Testis (tissue), 3 donors: ENCODE results near the gene NTM. TPM values are rescaled to one million over a fixed set of nuclear protein-coding genes. Genes with fewer than 3 reads are reported as not detected.

Experiments
- DNase-seq: peaks from one replicate; pipeline ENCODE4 v3.0.0-alpha.2; 2019
- H3K27ac ChIP-seq, 2 donors: fragments of 200-600 bp; sonication (generic); one replicate each; pipeline ENCODE4 v1.5.1; 2019
- H3K27me3 ChIP-seq: fragments of 200-600 bp; sonication (generic); one replicate; pipeline ENCODE4 v1.5.1; 2019
- H3K36me3 ChIP-seq: fragments of 200-600 bp; sonication (generic); one replicate; pipeline ENCODE4 v1.5.1; 2017; ENCODE audit warnings: low read depth; ENCODE audit errors: missing control alignments
- H3K4me1 ChIP-seq: fragments of 200-600 bp; sonication (generic); one replicate; pipeline ENCODE4 v1.5.1; 2019
- H3K4me3 ChIP-seq, 2 donors: fragments of 200-600 bp; sonication (generic); one replicate each; pipeline ENCODE4 v1.5.1; 2017 to 2019
- H3K9me3 ChIP-seq: fragments of 200-600 bp; sonication (generic); one replicate; pipeline ENCODE4 v1.5.1; 2017
- POLR2A ChIP-seq: fragments of 450-650 bp; IDR thresholded peaks from one replicate; pipeline ENCODE4 v1.6.1; 2017; ENCODE audit warnings: antibody characterized with exemption, mild to moderate bottlenecking, moderate library complexity
- WGBS, 2 donors: methylation state at CpG; one replicate each; pipeline ENCODE4 v1.1.5; 2018; 5-methylcytosine and 5-hydroxymethylcytosine counted together
- intact Hi-C: fragments of 100-400 bp; cut with DNase I; formaldehyde crosslinking; loops from one replicate; pipeline ENCODE4 v1.15.1; 2023; ENCODE audit warnings: low total_unique reads
- polyA plus RNA-seq: library from polyadenylated mRNA; stranded (reverse); fragments of 350-450 nt; fragmentation: Illumina TruSeq; extraction: RNeasy Lipid Tissue Mini Kit (QIAGEN cat#74804); gene quantifications from one replicate; pipeline ENCODE4 v1.2.3, GENCODE V29; 2014; ENCODE audit warnings: low read depth, low replicate concordance; ENCODE audit not compliant: insufficient read depth
- total RNA-seq, 2 donors: library from RNA; depleted of rRNA; stranded (reverse); fragments of >200 nt; gene quantifications; one replicate each; pipeline ENCODE4 v1.2.3, GENCODE V29; 2016
- TF ChIP-seq, protein P1 (sequence below), 3 experiments: fragments of 450-650 bp in 2 of 3; fragments of 200-600 bp in 1 of 3; sonication (generic) in 1 of 3; IDR thresholded peaks; one replicate each; pipeline ENCODE4 v1.5.1; 2016 to 2019; ENCODE audit warnings: antibody characterized with exemption in 3 of 3, mild to moderate bottlenecking in 2 of 3, moderate library complexity in 1 of 3

NTM gene
- total and polyA plus RNA-seq, 3 donors from 2014 or later: 1.7 to 4.5 (median 1.8) TPM

DNA sequence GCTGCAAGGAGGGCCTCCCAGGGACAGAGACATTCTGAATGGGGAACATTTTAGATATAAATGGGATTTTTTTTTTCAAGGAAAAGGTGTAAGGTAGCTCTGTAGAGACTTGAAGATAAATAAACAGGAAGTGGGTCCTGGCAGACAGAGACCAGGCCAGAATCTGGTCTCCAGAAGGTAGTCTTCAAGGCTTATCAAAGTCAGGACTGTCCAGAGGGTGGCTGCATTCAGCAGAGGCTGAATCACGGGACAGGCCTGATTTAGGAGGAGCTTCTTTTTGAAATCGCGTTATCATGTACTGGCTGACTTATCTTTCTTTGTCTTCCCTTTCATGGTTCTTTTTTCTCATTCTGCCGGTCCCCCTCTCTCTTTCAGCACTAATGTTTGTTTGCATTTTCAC, 542.9 kb downstream of the NTM start:
- H3K36me3 ChIP-seq: no peaks in the 10 kb centered on the region
- DNase-seq: no peak
- no peaks in the 10 kb centered on the region for H3K27me3 ChIP-seq
- no peak overlapping the region for H3K4me3 ChIP-seq
- H3K27ac ChIP-seq: no peak overlapping the region
- intact Hi-C loops: no loop called here
- no peak for TF ChIP-seq POLR2A
- TF ChIP-seq, protein P1, sequence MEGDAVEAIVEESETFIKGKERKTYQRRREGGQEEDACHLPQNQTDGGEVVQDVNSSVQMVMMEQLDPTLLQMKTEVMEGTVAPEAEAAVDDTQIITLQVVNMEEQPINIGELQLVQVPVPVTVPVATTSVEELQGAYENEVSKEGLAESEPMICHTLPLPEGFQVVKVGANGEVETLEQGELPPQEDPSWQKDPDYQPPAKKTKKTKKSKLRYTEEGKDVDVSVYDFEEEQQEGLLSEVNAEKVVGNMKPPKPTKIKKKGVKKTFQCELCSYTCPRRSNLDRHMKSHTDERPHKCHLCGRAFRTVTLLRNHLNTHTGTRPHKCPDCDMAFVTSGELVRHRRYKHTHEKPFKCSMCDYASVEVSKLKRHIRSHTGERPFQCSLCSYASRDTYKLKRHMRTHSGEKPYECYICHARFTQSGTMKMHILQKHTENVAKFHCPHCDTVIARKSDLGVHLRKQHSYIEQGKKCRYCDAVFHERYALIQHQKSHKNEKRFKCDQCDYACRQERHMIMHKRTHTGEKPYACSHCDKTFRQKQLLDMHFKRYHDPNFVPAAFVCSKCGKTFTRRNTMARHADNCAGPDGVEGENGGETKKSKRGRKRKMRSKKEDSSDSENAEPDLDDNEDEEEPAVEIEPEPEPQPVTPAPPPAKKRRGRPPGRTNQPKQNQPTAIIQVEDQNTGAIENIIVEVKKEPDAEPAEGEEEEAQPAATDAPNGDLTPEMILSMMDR (IDR thresholded peaks at IDR 0.05): no peak
- no peaks in the 10 kb centered on the region for H3K9me3 ChIP-seq
- 74 to 89% methylated on average over 4 of the region's 4 CpGs for WGBS, 2 donors
- no peaks in the 10 kb centered on the region for H3K4me1 ChIP-seq

DNA sequence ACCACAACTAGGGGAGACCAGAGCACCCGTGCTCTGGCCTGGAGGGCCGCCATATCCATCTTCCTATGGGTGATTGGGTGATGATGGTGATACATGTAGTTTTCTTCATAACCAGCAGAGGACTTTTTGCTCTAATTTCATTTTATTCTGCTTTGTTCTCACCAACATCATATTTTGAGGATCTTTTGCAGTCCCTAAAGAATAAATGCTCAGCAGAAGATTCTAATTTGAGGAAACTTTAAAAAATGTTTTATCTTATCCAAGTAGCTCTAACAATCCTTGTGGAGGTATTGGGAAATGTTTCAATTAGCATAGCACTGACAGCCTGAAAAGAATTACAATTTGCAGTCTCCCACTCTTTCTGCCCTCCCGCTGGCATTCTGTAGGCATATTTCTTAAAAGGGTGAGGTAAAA, 544.0 kb downstream of the NTM start:
- no peak overlapping the region for H3K4me3 ChIP-seq
- 55 to 66% methylated on average over 3 of the region's 3 CpGs for WGBS, 2 donors
- no peaks in the 10 kb centered on the region for H3K4me1 ChIP-seq
- intact Hi-C loops: no loop called here
- no peak for DNase-seq
- TF ChIP-seq POLR2A: no peak
- TF ChIP-seq, protein P1 (IDR thresholded peaks at IDR 0.05): peak; percentile 21 to 40 (median 34)
- no peaks in the 10 kb centered on the region for H3K9me3 ChIP-seq
- H3K27me3 ChIP-seq: no peaks in the 10 kb centered on the region
- H3K36me3 ChIP-seq: no peaks in the 10 kb centered on the region
- H3K27ac ChIP-seq: no peak overlapping the region

DNA sequence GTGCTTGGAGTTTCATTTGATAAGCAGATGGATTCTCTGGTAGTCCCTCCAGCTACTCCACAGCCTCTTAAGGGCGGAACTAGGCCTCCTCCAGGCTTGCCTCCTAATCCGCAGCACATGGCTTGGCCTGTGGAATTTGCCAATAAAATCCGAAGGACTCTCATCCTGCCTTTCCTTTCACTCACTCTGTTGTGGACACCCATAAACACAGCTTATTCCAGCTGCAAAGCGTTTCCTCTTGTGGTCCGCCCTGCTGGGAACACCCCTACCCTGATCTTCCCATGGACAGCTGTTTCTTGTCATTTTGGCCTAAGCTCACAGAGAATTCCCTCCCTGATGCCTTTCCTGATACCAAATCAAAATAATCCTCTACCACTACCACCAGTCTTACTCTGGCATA, 546.2 kb downstream of the NTM start:
- Histone ChIP-seq H3K27ac (no peak overlapping the region), H3K9me3 (no peaks in the 10 kb centered on the region), H3K4me3 (no peak overlapping the region), H3K27me3 (no peaks in the 10 kb centered on the region), H3K36me3 (no peaks in the 10 kb centered on the region), H3K4me1 (no peaks in the 10 kb centered on the region)
- TF ChIP-seq, protein P1 (IDR thresholded peaks at IDR 0.05): no peak
- no peak for TF ChIP-seq POLR2A
- DNase-seq: no peak
- intact Hi-C loops: no loop called here
- WGBS, 2 donors: 71 to 72% methylated on average over 5 of the region's 5 CpGs

DNA sequence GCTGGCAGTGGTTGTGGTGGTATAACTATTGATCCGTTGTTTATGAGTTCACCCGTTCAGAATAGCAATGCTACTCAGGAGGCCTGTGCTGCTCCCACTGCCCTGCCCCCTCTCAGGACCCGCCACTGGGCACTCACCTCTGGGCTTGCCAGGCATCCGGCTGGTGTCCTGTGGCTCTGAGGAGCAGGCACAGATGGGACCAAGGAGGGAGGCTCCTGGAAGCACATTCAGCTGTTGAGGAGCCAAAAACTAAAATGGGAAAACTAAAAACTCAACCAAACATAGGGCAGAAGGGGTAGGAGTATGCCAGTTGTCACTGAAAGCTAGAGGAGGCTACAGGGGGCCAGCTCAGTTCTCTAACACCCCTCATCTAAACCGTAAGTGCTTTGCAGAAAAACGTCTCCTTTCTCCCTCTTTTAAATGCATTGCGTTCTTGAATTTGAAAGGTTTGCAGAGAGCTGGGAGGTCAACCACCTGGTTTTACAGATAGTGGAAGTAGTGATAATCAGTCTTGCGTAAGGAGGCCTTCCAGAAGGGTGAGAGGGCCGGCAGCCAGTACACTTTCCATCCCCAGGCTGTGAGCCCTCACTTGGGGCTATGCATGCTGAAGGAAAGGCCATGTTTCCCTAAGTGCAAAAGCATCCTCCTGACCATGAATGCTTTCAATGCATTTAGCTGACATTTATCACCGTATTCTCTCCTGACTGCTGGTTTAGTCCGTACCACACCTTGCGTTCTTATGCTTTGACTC, 547.4 kb downstream of the NTM start:
- 72 to 81% methylated on average over 12 of the region's 12 CpGs for WGBS, 2 donors
- intact Hi-C loops: no loop called here
- no peak for DNase-seq
- Histone ChIP-seq H3K4me3 (no peak overlapping the region), H3K27ac (no peak overlapping the region), H3K4me1 (no peaks in the 10 kb centered on the region), H3K27me3 (no peaks in the 10 kb centered on the region), H3K9me3 (no peaks in the 10 kb centered on the region), H3K36me3 (no peaks in the 10 kb centered on the region)
- no peak for TF ChIP-seq POLR2A
- TF ChIP-seq, protein P1 (IDR thresholded peaks at IDR 0.05): no peak

DNA sequence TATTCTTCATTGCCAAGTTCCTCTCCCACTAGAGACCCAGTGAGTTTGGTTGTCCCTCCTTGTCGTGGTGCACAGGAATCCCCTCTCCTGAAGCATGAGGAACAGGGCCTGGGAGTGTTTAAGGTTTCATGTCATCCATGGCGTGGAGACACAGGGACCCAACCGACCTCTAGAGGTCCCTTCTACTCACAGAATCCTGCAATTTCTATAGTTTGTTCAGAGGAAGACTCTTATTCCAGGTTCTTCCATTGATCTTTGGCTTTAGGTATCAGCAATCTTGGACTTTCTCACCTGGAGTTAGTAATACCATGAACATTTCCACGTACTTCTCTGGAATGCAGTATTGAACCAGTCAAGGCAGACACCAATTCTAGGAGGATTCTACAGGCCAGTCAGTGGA, 548.2 kb downstream of the NTM start:
- no peak for DNase-seq
- no peak overlapping the region for H3K4me3 ChIP-seq
- no peaks in the 10 kb centered on the region for H3K36me3 ChIP-seq
- intact Hi-C loops: no loop called here
- TF ChIP-seq POLR2A: no peak
- TF ChIP-seq, protein P1 (IDR thresholded peaks at IDR 0.05): no peak
- WGBS, 2 donors: 88 to 95% methylated on average over 4 of the region's 4 CpGs
- H3K4me1 ChIP-seq: no peaks in the 10 kb centered on the region
- no peaks in the 10 kb centered on the region for H3K27me3 ChIP-seq
- no peaks in the 10 kb centered on the region for H3K9me3 ChIP-seq
- no peak overlapping the region for H3K27ac ChIP-seq
